ENCODE measurements around the gene EEF1A1. TPM values are rescaled to one million over a fixed set of nuclear protein-coding genes. Genes with fewer than 3 reads are reported as not detected.

Gene EEF1A1
- polyA plus RNA-seq, 1 donor (not counting 4 experiments of a cell fraction or from before 2014, with no cell fraction given), result 11,226 TPM

- Histone ChIP-seq H3K4me3 (ENCODE audit: control insufficient read depth in 2 of 3, extremely low read depth in 1 of 3, insufficient read depth in 2 of 3, low read depth in 1 of 3, low read length in 3 of 3) (no peak overlapping the region), H3K4me1 (ENCODE audit: control insufficient read depth, extremely low read depth, insufficient read depth, low read length) (peaks cover 23% of the 10 kb centered on the region), H3K27ac (ENCODE audit: control insufficient read depth, insufficient read depth, low read length) (no peak overlapping the region), H3K9me3 (ENCODE audit: control insufficient read depth, low read depth, low read length) (no peaks in the 10 kb centered on the region), H2AFZ (ENCODE audit: control insufficient read depth, low read length) (no peak overlapping the region), H3K4me2 (ENCODE audit: control insufficient read depth, extremely low read depth, insufficient read depth, low read depth, low read length) (no peak overlapping the region), H4K20me1 (ENCODE audit: control insufficient read depth, extremely low read depth, insufficient read depth, low read length) (no peaks in the 10 kb centered on the region), H3K79me2 (ENCODE audit: control insufficient read depth, insufficient read depth, low read length) (peaks cover 4% of the 10 kb centered on the region), H3K27me3 (ENCODE audit: control insufficient read depth, extremely low read depth, insufficient read depth, low read length) (no peaks in the 10 kb centered on the region), H3K9ac (ENCODE audit: control insufficient read depth, extremely low read depth, insufficient read depth, low read length) (no peak overlapping the region), H3K9me1 (ENCODE audit: control insufficient read depth, extremely low read depth, insufficient read depth, low read length) (no peaks in the 10 kb centered on the region), H3K36me3 (ENCODE audit: control insufficient read depth in 2 of 2, extremely low read depth in 1 of 2, insufficient read depth in 2 of 2, low read length in 2 of 2) (peaks cover 0 to under 1% of the 10 kb centered on the region in 2 experiments)
- dilution Hi-C loops (cut with MboI; ENCODE audit: extremely low pct_ligation_motif_present, low sequenced_read_pairs), result no loop called here
- no peak for TF ChIP-seq CTCF (optimal IDR thresholded peaks at IDR 0.05 in 1 of 3, IDR thresholded peaks at IDR 0.05 in 1 of 3, conservative IDR thresholded peaks at IDR 0.05 in 1 of 3; ENCODE audit: extremely low read depth in 1 of 3, insufficient read depth in 2 of 3, low read length in 3 of 3)
- no peak for TF ChIP-seq EZH2 (IDR thresholded peaks at IDR 0.05; ENCODE audit: low read length)
- FAIRE-seq, result no peak
- no peak for DNase-seq (ENCODE audit: low read depth, low spot score)
Observed at GRCh38 chr6:73525546-73526330, 4.9 kb upstream of the EEF1A1 start.

- no peaks in the 10 kb centered on the region for H3K27me3 ChIP-seq (ENCODE audit: control insufficient read depth, extremely low read depth, insufficient read depth, low read length)
- H3K9ac ChIP-seq (ENCODE audit: control insufficient read depth, extremely low read depth, insufficient read depth, low read length), result peak overlapping the region; percentile 96
- H3K9me1 ChIP-seq (ENCODE audit: control insufficient read depth, extremely low read depth, insufficient read depth, low read length), result no peaks in the 10 kb centered on the region
- TF ChIP-seq EZH2 (IDR thresholded peaks at IDR 0.05; ENCODE audit: low read length), result no peak
- TF ChIP-seq CTCF (optimal IDR thresholded peaks at IDR 0.05 in 1 of 3, IDR thresholded peaks at IDR 0.05 in 1 of 3, conservative IDR thresholded peaks at IDR 0.05 in 1 of 3; ENCODE audit: extremely low read depth in 1 of 3, insufficient read depth in 2 of 3, low read length in 3 of 3), result no peak
- peaks cover 23% of the 10 kb centered on the region for H3K4me1 ChIP-seq (ENCODE audit: control insufficient read depth, extremely low read depth, insufficient read depth, low read length)
- H2AFZ ChIP-seq (ENCODE audit: control insufficient read depth, low read length), result peak overlapping the region; percentile 94
- peak overlapping the region; percentile 72 to 85 (median 80) for H3K4me3 ChIP-seq (ENCODE audit: control insufficient read depth in 2 of 3, extremely low read depth in 1 of 3, insufficient read depth in 2 of 3, low read depth in 1 of 3, low read length in 3 of 3)
- H3K9me3 ChIP-seq (ENCODE audit: control insufficient read depth, low read depth, low read length), result no peaks in the 10 kb centered on the region
- FAIRE-seq (no peak), DNase-seq (ENCODE audit: low read depth, low spot score) (no peak)
- dilution Hi-C loops (cut with MboI; ENCODE audit: extremely low pct_ligation_motif_present, low sequenced_read_pairs), result loop anchor here (25.0 kb wide), 1 partner anchor 89 kb away; no protein-coding TSS in a partner anchor
- H3K4me2 ChIP-seq (ENCODE audit: control insufficient read depth, extremely low read depth, insufficient read depth, low read depth, low read length), result peak overlapping the region; percentile 97
- H3K27ac ChIP-seq (ENCODE audit: control insufficient read depth, insufficient read depth, low read length), result peak overlapping the region; percentile 94
- peaks cover 24% of the 10 kb centered on the region for H3K79me2 ChIP-seq (ENCODE audit: control insufficient read depth, insufficient read depth, low read length)
- peaks cover 4% of the 10 kb centered on the region for H4K20me1 ChIP-seq (ENCODE audit: control insufficient read depth, extremely low read depth, insufficient read depth, low read length)
- H3K36me3 ChIP-seq (ENCODE audit: control insufficient read depth in 2 of 2, extremely low read depth in 1 of 2, insufficient read depth in 2 of 2, low read length in 2 of 2), result peaks cover 7 to 20% of the 10 kb centered on the region in 2 experiments
Observed at GRCh38 chr6:73523434-73524123, 2.7 kb upstream of the EEF1A1 start.
